Keratinocyte (primary cell): ENCODE measurements around the gene HELQ. TPM values are rescaled to one million over a fixed set of nuclear protein-coding genes. Genes with fewer than 3 reads are reported as not detected.

Source experiments
- DNase-seq: peaks from one replicate; pipeline ENCODE4 v3.0.0-alpha.2; 2011; ENCODE audit warnings: low read depth, missing footprints, low spot score
- FAIRE-seq: peaks from 2 replicates; lab custom pipeline; 2011; peaks lifted over from hg19 to GRCh38; lab: Jason Lieb, UNC
- H2AFZ ChIP-seq: 2 replicates; pipeline ENCODE4 v1.6.0; 2012; ENCODE audit warnings: low read length, control low read depth, inconsistent platforms; ENCODE audit not compliant: control insufficient read depth
- H3K27ac ChIP-seq: 2 replicates; pipeline ENCODE4 v1.5.1; 2011; ENCODE audit warnings: low read length; ENCODE audit not compliant: control insufficient read depth, insufficient read depth
- H3K27me3 ChIP-seq: 3 replicates; pipeline ENCODE4 v1.6.0; 2011; ENCODE audit warnings: low read length; ENCODE audit not compliant: control insufficient read depth, insufficient read depth; ENCODE audit errors: extremely low read depth
- H3K36me3 ChIP-seq, 2 experiments: 2 replicates in 1 of 2; 3 replicates in 1 of 2; pipeline ENCODE4 v1.5.1; 2011; ENCODE audit warnings: low read length in 2 of 2, mild to moderate bottlenecking in 1 of 2; ENCODE audit not compliant: control insufficient read depth in 2 of 2, insufficient read depth in 2 of 2; ENCODE audit errors: extremely low read depth in 1 of 2
- H3K4me1 ChIP-seq: 3 replicates; pipeline ENCODE4 v1.5.1; 2011; ENCODE audit warnings: low read length; ENCODE audit not compliant: control insufficient read depth, insufficient read depth; ENCODE audit errors: extremely low read depth
- H3K4me2 ChIP-seq: 3 replicates; pipeline ENCODE4 v1.6.0; 2011; ENCODE audit warnings: low read depth, low read length; ENCODE audit not compliant: control insufficient read depth, insufficient read depth; ENCODE audit errors: extremely low read depth
- H3K4me3 ChIP-seq, 3 experiments: fragments of 200-600 bp in 1 of 3; sonication (generic) in 1 of 3; 2 replicates in 2 of 3; 3 replicates in 1 of 3; pipeline ENCODE4 v1.5.1; 2011 to 2016; ENCODE audit warnings: low read length in 3 of 3, mild to moderate bottlenecking in 3 of 3, control low read depth in 2 of 3, inconsistent platforms in 1 of 3, low read depth in 1 of 3, mixed read lengths in 1 of 3, mixed run types in 1 of 3, moderate library complexity in 1 of 3; ENCODE audit not compliant: control insufficient read depth in 2 of 3, insufficient read depth in 2 of 3; ENCODE audit errors: extremely low read depth in 1 of 3
- H3K79me2 ChIP-seq: 2 replicates; pipeline ENCODE4 v1.6.0; 2012; ENCODE audit warnings: low read length; ENCODE audit not compliant: control insufficient read depth, insufficient read depth
- H3K9ac ChIP-seq: 3 replicates; pipeline ENCODE4 v1.6.0; 2011; ENCODE audit warnings: low read length; ENCODE audit not compliant: control insufficient read depth, insufficient read depth; ENCODE audit errors: extremely low read depth
- H3K9me1 ChIP-seq: 3 replicates; pipeline ENCODE4 v1.6.0; 2011; ENCODE audit warnings: low read length; ENCODE audit not compliant: control insufficient read depth, insufficient read depth; ENCODE audit errors: extremely low read depth
- H3K9me3 ChIP-seq: 2 replicates; pipeline ENCODE4 v1.5.1; 2012; ENCODE audit warnings: low read depth, low read length; ENCODE audit not compliant: control insufficient read depth
- H4K20me1 ChIP-seq: 3 replicates; pipeline ENCODE4 v1.6.0; 2011; ENCODE audit warnings: low read length; ENCODE audit not compliant: control insufficient read depth, insufficient read depth; ENCODE audit errors: extremely low read depth
- CTCF ChIP-seq, 3 experiments: IDR thresholded peaks in 1 of 3; conservative IDR thresholded peaks in 1 of 3; optimal IDR thresholded peaks in 1 of 3; 2 replicates in 2 of 3; 3 replicates in 1 of 3; pipeline versions ENCODE3 to v1.5.1; 2011; ENCODE audit warnings: low read length in 3 of 3, mild to moderate bottlenecking in 3 of 3, moderate library complexity in 2 of 3, control low read depth in 1 of 3, inconsistent platforms in 1 of 3; ENCODE audit not compliant: insufficient read depth in 2 of 3; ENCODE audit errors: extremely low read depth in 1 of 3
- EZH2 ChIP-seq: IDR thresholded peaks from one replicate; pipeline ENCODE4 v1.6.1; 2012; ENCODE audit warnings: inconsistent platforms, mild to moderate bottlenecking, low read length, moderate library complexity
- dilution Hi-C: fragments of 300-500 bp; cut with MboI; formaldehyde crosslinking; loops from one replicate; pipeline ENCODE4 v1.7.0; 2020; ENCODE audit warnings: low sequenced_read_pairs; ENCODE audit not compliant: extremely low pct_ligation_motif_present
- polyA plus RNA-seq, 5 experiments: library from polyadenylated mRNA; depleted of rRNA in 3 of 5; stranded (reverse) in 3 of 5; stranded (forward) in 1 of 5; unstranded in 1 of 5; fragments of >200 nt; gene quantifications; 1 replicate in 1 of 5; 2 replicates in 3 of 5; 3 replicates in 1 of 5; pipeline versions ENCODE4 v1.2.1 to v1.2.3, GENCODE V29; 2011 to 2012; ENCODE audit warnings: missing spikeins in 2 of 5, low read depth in 1 of 5, low replicate concordance in 1 of 5

HELQ gene
- polyA plus RNA-seq, 1 donor (not counting 4 experiments of a cell fraction or from before 2014, with no cell fraction given) = 10.5 TPM

- H3K9me1 ChIP-seq = no peaks in the 10 kb centered on the region
- DNase-seq = no peak
- no peak overlapping the region for H2AFZ ChIP-seq
- H3K27ac ChIP-seq = no peak overlapping the region
- no peaks in the 10 kb centered on the region for H3K79me2 ChIP-seq
- no peaks in the 10 kb centered on the region for H3K9me3 ChIP-seq
- H3K4me1 ChIP-seq = peaks cover 7% of the 10 kb centered on the region
- no peak for TF ChIP-seq EZH2
- TF ChIP-seq CTCF (optimal IDR thresholded peaks at IDR 0.05 in 1 of 3, IDR thresholded peaks at IDR 0.05 in 1 of 3, conservative IDR thresholded peaks at IDR 0.05 in 1 of 3; ENCODE audit: extremely low read depth in 1 of 3, insufficient read depth in 2 of 3, low read length in 3 of 3) = no peak
- H3K4me2 ChIP-seq = peak overlapping the region; percentile 29
- H3K9ac ChIP-seq = no peak overlapping the region
- H3K36me3 ChIP-seq = no peaks in the 10 kb centered on the region
- no peak overlapping the region for H3K4me3 ChIP-seq
- H3K27me3 ChIP-seq = no peaks in the 10 kb centered on the region
- FAIRE-seq = no peak
- H4K20me1 ChIP-seq = no peaks in the 10 kb centered on the region
- dilution Hi-C loops = no loop called here
Measured at GRCh38 chr4:83364312-83364711, 91.3 kb downstream of the HELQ start.

- Histone ChIP-seq H3K9me3 (no peaks in the 10 kb centered on the region), H2AFZ (no peak overlapping the region), H3K4me1 (peaks cover 15% of the 10 kb centered on the region), H3K27me3 (no peaks in the 10 kb centered on the region), H3K27ac (no peak overlapping the region), H3K79me2 (no peaks in the 10 kb centered on the region), H4K20me1 (no peaks in the 10 kb centered on the region), H3K9me1 (no peaks in the 10 kb centered on the region), H3K4me2 (no peak overlapping the region), H3K36me3 (no peaks in the 10 kb centered on the region), H3K4me3 (no peak overlapping the region), H3K9ac (no peak overlapping the region)
- TF ChIP-seq EZH2 (no peak), CTCF (optimal IDR thresholded peaks at IDR 0.05 in 1 of 3, IDR thresholded peaks at IDR 0.05 in 1 of 3, conservative IDR thresholded peaks at IDR 0.05 in 1 of 3; ENCODE audit: extremely low read depth in 1 of 3, insufficient read depth in 2 of 3, low read length in 3 of 3) (peak; percentile 19 to 47 (median 44))
- dilution Hi-C loops = no loop called here
- peak; percentile 9 for FAIRE-seq
- DNase-seq = no peak
Measured at GRCh38 chr4:83362492-83363329, 92.9 kb downstream of the HELQ start.
